ENCODE measurements around the gene KCNJ9. TPM values are rescaled to one million over a fixed set of nuclear protein-coding genes. Genes with fewer than 3 reads are reported as not detected.
"Not testable (repeated sequence)": the region's sequence is repeated elsewhere in the genome, so short reads cannot be mapped to it uniquely, and the experiment has no call there.

Gene KCNJ9
- total RNA-seq, 1 donor from 2014 or later: not detected

DNA sequence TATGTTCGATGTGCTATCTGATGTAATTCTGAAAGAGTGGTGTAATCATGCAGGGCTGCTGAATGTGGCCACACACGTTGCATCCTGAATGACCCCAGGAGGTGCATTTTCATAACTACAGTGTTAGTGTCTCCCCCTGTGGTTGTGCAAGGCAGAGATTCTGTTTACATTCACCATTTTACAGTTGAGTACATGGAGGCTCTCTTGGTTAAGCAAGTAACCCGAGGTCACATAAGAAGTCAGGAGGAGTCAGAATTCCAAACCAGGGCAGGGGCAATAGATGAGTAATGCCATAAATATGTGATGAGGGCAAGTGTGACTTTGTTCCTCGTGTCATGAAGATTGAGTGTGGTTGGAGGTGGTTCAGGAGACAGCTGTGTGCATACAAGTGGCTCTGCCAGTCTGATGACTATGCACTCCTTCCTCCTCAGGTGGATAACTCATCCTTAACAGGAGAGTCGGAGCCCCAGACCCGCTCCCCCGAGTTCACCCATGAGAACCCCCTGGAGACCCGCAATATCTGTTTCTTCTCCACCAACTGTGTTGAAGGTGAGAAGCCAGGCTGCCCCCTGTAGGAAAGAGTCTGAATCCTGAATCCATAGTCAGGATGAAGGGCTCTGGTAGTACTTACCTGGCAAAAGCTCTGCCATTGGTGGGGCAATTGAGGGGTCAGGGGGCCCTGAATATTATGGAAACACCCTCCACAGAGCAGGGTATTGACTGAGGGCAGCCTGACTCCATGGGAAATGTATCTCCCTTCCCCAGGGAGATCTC, 43.6 kb downstream of the KCNJ9 start:
- peak; percentile 98 for DNase-seq (ENCODE audit: low read depth)

DNA sequence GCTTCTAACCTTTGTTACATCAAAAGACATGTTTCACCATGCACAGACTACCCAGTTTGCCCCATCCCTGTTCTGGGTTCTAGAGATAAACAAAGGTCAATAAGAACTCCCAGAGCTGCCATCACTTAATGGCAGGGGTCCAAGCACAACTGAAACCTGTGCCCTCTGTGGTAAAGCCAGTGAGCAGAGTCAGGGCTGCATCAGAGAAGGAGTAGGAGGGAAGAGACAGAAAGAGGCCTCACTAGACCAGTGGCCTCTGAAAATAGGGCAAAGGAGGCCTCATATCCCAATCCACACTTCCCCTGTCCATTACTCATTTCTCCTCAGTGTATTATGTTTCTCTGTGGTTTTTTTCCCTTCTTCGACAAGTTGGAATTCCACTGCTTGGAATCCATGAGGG, 44.4 kb downstream of the KCNJ9 start:
- DNase-seq (ENCODE audit: low read depth): peak; percentile 90

DNA sequence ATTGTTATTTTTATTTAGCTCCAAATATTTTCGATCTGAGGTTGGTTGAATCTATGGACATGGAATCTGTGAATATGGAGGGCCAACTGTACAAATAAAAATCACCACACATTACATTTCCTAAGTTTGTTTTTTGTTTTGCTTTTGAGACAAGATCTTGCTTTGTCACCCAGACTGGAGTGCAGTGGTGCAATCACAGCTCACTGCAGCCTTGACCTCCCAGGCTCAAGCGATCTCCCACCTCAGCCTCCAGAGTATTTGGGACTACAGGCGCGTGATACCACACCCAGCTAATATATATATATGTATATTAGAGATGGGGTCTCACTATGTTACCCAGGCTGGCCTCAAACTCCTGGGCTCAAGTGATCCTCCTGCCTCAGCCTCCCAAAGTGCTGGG, 45.0 kb downstream of the KCNJ9 start:
- not testable (repeated sequence) for DNase-seq (ENCODE audit: low read depth)

DNA sequence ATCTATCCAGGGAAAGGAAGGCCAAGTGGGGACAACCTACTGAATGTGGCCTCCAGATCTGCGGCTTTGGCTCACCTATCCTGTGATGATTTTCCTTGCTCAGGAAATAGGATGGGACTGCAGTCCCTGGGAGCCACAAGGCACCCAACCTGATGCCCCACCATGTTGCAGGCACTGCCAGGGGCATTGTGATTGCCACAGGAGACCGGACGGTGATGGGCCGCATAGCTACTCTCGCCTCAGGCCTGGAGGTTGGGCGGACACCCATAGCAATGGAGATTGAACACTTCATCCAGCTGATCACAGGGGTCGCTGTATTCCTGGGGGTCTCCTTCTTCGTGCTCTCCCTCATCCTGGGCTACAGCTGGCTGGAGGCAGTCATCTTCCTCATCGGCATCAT, 46.0 kb downstream of the KCNJ9 start:
- no peak for DNase-seq (ENCODE audit: low read depth)

DNA sequence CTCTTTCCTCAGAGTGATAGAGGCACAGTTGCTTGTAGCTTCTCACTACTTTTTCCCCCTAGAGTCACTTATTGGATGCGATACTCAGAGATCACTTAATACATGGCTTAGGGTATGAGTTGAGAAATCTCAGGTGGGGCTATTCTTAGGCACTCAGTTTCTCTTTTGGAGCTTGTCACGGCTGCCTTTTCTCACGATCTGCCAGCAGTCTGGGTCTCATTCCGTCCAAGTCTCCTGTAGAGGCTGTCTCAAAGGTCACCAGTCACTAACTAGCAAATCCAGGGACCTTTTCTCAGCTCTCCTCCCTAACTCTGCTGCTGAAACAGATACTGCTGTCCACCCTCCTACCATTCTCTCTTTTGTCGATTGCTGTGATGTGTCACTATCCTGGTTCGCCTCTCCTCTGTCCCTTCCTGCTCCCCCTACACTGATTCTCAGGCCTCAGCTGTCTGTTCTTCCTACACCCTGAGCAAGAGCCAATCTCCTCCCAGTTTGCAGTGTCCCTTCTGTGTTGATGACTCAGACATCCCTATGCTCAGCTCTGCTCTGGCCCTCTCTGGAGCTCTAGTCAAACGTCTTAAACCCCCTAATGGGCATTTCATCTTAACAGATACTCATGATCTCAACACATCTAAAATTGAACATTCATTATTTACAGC, 46.7 kb downstream of the KCNJ9 start:
- DNase-seq (ENCODE audit: low read depth): peak; percentile 97

DNA sequence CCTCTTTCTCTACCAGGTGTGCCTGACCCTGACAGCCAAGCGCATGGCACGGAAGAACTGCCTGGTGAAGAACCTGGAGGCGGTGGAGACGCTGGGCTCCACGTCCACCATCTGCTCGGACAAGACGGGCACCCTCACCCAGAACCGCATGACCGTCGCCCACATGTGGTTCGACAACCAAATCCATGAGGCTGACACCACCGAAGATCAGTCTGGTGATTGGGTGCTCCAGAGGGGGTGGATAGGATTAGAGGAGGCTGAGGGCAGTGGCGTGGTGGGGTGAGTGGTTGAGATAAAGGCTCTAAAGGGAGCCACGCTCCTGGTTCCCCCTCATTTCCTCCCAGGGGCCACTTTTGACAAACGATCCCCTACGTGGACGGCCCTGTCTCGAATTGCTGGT, 47.3 kb downstream of the KCNJ9 start:
- no peak for DNase-seq (ENCODE audit: low read depth)

DNA sequence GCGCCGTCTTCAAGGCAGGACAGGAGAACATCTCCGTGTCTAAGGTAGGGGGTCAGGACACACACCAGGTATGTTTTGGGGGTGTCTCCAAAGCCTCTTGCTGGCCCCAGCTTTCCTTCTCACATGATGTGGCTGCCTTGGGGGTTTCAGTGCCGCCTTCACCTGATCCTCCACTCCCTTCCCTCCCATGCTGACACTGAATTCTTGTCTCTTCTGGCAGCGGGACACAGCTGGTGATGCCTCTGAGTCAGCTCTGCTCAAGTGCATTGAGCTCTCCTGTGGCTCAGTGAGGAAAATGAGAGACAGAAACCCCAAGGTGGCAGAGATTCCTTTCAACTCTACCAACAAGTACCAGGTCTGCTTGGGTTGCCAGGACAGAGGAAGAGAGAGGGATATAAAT, 47.7 kb downstream of the KCNJ9 start:
- DNase-seq (ENCODE audit: low read depth): peak; percentile 90

DNA sequence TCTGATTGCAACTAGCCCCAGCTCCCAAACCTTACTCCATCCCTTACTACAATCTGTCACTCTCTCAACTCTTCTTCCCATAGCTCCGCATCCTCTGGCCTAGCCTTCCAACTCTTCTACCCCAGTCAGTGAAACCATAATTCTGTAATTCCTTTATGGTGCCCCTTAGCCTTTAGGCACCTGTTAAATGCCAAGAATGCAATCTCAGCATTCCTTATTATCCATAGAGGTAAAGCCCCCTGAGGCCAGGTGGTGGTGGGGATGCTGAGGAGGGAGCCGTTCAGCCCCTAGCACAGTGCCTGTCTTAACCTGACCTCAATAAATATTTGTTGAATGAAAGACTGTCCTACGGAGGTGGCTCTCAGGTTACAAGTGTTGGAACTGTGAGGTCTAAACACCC, 48.2 kb downstream of the KCNJ9 start:
- DNase-seq (ENCODE audit: low read depth): no peak

DNA sequence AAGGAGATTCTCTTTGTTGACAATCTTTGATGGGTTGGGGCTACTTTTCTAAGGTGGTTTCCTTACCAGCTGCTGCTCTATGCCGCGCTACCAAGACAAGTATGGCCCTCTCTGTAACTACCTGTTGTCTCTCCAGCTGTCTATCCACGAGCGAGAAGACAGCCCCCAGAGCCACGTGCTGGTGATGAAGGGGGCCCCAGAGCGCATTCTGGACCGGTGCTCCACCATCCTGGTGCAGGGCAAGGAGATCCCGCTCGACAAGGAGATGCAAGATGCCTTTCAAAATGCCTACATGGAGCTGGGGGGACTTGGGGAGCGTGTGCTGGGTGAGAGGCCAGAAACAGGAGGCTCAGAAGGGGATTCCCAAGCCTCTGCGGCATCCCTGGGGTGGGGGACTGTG, 48.6 kb downstream of the KCNJ9 start:
- DNase-seq (ENCODE audit: low read depth): no peak

DNA sequence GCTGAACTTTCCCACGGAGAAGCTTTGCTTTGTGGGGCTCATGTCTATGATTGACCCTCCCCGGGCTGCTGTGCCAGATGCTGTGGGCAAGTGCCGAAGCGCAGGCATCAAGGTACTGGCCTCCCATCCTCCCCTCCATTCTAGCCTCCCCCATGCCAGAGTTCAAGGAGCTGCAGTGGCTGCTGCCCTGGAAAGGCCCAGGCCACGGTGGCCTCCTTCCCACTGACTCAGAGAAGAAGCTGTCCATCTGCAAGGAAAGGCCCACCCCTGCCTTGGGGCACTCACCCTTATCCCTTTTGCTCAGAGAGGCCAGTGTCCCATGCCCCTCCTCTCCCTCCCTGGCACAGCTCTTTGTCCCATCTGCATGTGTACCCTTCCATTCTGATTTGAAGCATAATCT, 49.1 kb downstream of the KCNJ9 start:
- DNase-seq (ENCODE audit: low read depth): no peak

DNA sequence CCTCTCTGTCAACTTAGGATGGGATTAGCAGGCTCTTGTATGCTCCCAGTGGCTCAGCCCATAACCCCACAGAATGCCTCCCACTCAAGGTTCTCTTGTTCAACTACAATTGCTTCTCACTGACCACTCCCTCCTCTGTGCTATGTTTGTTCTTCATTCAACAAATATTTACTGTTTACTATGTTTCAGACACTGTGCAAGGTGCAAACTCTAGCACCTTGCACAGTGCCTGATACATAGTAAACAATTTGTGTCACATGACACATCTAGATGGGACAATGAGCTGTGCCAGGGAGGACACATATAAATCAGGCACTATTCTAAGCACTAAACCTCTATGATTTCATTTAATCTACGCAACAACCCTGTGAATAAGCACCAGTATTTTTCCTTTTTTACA, 49.6 kb downstream of the KCNJ9 start:
- DNase-seq (ENCODE audit: low read depth): no peak

DNA sequence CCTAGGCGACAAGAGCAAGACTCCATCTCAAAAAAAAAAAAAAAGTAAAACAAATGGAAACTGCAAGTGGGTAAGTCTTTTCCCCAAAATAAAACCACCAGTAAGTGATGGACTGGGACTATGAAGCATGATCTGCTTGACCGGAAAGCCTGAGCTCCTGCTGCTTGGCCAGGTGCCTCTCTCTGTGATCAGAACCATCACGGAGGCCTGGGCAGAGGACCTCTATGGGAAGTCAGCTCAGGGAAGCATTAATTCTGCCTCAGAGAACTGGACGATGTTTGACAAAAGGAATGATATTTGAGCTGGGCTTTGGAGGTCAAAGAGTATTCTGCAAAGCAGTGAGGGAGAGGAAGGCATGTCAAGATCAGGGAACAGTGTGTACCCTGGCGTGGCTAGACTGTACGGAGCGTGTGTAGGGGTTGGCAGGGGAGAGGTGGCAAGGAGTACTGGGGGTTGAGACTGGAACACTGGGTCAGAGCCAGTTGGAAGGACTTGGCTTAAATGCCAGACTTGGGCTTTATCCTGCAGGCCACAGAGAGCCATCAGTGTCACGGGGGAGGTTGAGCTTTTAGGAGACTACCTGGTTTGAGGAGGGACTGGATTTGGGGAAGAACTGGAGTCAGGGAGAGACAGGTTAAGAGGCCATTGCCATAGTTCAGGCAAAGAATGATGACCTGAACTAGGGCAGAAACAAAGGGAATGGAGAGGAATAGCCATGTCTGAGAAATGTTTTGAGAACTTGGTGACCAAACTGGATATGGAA, 50.6 kb downstream of the KCNJ9 start:
- DNase-seq (ENCODE audit: low read depth): no peak

DNA sequence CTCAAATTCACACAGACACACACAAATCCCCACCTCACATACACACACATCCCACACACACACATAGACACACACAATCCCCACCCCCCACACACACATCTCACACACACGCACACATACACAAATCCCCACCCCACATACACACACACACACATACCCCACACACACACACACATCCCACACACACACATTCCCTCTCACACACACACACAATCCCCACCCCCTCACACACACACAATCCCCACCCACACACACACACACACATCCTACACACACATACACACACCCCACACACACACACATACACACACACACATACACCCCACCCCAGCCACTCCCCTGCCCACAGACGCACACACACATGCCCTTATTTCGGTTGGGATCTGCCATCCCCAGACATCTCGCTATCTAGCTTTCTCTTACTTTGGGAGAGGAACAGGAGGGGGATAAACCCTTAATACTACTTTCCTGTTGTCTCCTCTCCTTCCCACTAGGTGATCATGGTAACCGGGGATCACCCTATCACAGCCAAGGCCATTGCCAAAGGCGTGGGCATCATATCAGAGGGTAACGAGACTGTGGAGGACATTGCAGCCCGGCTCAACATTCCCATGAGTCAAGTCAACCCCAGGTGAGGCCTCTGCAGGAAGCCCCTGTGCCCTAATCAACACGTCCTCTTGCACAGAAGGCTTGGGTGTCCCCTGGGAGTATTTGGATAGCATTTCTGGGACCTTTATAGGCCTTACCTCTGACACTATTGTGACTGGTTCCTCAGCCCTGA, 52.8 kb downstream of the KCNJ9 start:
- no peak for DNase-seq (ENCODE audit: low read depth)

DNA sequence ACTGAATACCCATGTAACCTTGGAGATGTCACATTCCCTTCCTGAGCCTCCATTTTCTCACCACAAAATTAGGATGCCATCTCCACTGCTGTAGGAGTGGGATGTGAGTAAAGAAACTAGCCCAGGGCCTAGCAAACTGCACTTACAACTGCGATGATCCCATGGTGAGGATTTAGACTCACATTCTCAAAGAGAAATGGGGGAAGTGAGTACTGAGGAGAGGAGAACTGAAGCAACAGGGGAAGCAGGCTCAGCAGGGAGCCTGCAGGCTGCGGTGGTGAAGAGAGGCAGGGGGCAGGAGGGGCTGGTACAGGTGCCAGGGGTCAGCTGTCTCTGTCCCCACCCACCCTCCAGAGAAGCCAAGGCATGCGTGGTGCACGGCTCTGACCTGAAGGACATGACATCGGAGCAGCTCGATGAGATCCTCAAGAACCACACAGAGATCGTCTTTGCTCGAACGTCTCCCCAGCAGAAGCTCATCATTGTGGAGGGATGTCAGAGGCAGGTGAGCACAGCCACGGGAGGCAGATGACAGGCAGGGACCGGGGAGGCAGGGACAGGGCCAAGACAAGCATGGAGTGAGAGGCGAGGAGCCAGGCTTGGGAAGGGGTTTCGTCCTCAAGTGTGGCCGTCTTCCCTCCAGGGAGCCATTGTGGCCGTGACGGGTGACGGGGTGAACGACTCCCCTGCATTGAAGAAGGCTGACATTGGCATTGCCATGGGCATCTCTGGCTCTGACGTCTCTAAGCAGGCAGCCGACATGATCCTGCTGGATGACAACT, 53.6 kb downstream of the KCNJ9 start:
- no peak for DNase-seq (ENCODE audit: low read depth)

DNA sequence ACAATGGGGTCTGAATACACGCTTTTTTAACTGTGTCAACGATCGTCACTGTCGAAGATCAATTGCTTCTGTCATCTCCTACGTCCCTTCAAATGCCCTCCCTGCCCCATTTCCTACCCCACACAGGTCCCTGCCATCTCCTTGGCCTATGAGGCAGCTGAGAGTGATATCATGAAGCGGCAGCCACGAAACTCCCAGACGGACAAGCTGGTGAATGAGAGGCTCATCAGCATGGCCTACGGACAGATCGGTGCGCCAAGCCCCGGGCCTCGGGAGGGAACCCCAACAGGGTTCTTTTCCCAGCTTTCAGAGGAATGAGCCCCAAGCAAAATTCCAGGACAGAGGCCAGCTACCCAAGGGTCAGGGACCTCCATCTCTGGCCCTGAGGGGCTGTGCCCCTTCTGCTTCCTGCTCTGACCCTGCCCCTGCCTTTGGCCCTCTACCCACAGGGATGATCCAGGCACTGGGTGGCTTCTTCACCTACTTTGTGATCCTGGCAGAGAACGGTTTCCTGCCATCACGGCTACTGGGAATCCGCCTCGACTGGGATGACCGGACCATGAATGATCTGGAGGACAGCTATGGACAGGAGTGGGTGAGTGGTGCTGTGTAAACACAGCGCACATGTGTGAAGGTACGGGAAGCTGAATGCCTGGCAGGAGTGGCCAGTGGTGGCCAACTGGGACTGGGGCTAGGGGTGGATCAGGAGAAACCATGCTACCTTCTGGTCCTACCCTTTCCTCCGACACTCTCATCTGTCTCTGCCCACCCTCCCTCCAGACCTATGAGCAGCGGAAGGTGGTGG, 55.0 kb downstream of the KCNJ9 start:
- DNase-seq (ENCODE audit: low read depth): no peak

DNA sequence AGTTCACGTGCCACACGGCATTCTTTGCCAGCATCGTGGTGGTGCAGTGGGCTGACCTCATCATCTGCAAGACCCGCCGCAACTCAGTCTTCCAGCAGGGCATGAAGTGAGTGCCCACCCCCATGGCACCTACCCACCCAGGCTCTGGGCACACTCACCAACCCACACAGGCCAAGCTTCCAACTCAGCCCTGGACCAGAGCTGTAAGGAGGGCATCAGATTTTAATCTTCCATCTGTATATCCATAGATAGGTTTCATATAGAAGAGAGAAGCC, 55.5 kb downstream of the KCNJ9 start:
- no peak for DNase-seq (ENCODE audit: low read depth)

DNA sequence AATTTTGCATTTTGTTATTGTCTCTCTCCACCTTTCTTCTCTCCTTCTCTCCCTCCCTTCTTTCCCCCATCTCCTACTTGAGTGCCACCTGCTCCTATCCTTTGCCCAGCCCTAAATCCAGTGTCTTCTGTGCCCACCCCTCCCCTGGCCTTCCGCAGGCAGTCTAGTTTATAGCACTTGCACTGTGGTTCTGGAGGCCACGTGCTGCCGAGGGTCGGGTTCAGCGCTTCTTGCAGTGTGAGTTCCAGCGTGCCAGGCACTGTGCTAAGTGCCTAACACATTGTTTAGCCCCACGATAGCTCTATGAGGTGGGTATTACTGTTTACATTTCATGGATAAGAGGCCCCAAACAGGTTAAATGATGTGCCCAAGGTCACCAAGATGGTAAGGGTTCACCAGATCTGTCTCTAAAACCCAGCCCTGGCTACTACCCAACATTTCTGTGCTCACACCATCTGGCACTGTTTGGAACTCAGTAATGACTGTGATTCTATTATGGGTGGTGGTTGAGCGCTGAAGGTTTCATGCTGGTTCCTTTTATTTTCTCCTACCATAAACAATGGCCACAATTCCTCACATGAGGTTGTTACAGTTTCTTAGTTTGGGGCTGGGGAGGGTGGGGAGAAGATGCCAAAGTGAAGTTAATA, 56.0 kb downstream of the KCNJ9 start:
- peak; percentile 88 for DNase-seq (ENCODE audit: low read depth)

DNA sequence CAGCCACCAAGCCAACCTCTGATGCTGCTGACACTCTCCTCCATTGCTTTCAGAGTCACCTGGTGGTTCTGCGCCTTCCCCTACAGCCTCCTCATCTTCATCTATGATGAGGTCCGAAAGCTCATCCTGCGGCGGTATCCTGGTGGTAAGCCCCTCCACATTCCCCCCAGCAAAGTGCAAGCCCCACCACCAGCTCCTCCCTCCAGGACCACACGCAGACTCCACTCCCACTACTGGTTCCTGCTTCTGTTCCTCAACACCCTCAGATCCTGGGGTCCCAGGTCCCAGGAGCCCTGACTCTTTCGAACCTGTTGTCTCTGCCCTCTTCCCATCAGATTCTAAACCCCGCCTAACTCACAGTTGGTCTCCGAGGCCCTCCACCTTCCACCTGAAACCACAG, 58.5 kb downstream of the KCNJ9 start:
- no peak for DNase-seq (ENCODE audit: low read depth)
